Adrenal gland (tissue), 12 donors: ENCODE measurements around the gene PHKB. TPM values are rescaled to one million over a fixed set of nuclear protein-coding genes. Genes with fewer than 3 reads are reported as not detected.

ENCODE experiments used
- DNase-seq, 7 donors: peaks; one replicate each; pipeline ENCODE4 v3.0.0-alpha.2; 2019 to 2020
- H3K27ac ChIP-seq, 5 donors: fragments of 200-600 bp; sonication (generic) in 4 of 5; 1 replicate in 3 of 5; 2 replicates in 2 of 5; pipeline versions ENCODE4 v1.5.1 to v1.8.0; 2016 to 2020; ENCODE audit warnings: mild to moderate bottlenecking in 1 of 5
- H3K27me3 ChIP-seq: fragments of 200-600 bp; 2 replicates; pipeline ENCODE4 v1.8.0; 2021
- H3K36me3 ChIP-seq, 2 donors: fragments of 200-600 bp; replicated peaks in 1 of 2; 1 replicate in 1 of 2; 2 replicates in 1 of 2; pipeline versions ENCODE4 v1.5.1 to v1.8.0; 2018 to 2022
- H3K4me1 ChIP-seq, 2 donors: fragments of 200-600 bp; replicated peaks in 1 of 2; 1 replicate in 1 of 2; 2 replicates in 1 of 2; pipeline versions ENCODE4 v1.5.1 to v1.8.0; 2018 to 2021
- H3K4me3 ChIP-seq, 4 donors: fragments of 200-600 bp; sonication (generic) in 3 of 4; one replicate each; pipeline ENCODE4 v1.5.1; 2016 to 2018
- H3K9me3 ChIP-seq, 3 donors: fragments of 200-600 bp; sonication (generic) in 1 of 3; replicated peaks in 1 of 3; 1 replicate in 2 of 3; 2 replicates in 1 of 3; pipeline versions ENCODE4 v1.5.1 to v1.8.0; 2016 to 2021
- CTCF ChIP-seq, 6 experiments: fragments of 450-650 bp in 4 of 6; fragments of 200-600 bp in 2 of 6; sonication (generic) in 1 of 6; IDR thresholded peaks; 1 replicate in 5 of 6; 2 replicates in 1 of 6; pipeline versions ENCODE4 v1.5.1 to v1.8.0; 2016 to 2021; ENCODE audit warnings: antibody characterized with exemption in 6 of 6, mild to moderate bottlenecking in 2 of 6, moderate library complexity in 1 of 6
- POLR2A ChIP-seq, 2 donors: fragments of 450-650 bp; IDR thresholded peaks; one replicate each; pipeline ENCODE4 v1.6.1; 2017; ENCODE audit warnings: antibody characterized with exemption in 2 of 2, mild to moderate bottlenecking in 2 of 2, moderate library complexity in 1 of 2
- WGBS, 4 donors: extraction: QIAGEN DNeasy Blood & Tissue Kit in 2 of 4; methylation state at CpG; one replicate each; pipeline versions ENCODE4 v1.1.5 to v1.1.7; 2013 to 2017; 5-methylcytosine and 5-hydroxymethylcytosine counted together
- intact Hi-C, 2 donors: fragments of 100-400 bp; cut with DNase I; formaldehyde crosslinking; loops; one replicate each; pipeline versions ENCODE4 v1.14.1 to v1.15.0; 2022 to 2023
- polyA plus RNA-seq, 3 donors: library from polyadenylated mRNA; stranded (reverse); fragments of 200-250 nt in 2 of 3; fragments of 350-450 nt in 1 of 3; fragmentation: Illumina TruSeq in 1 of 3; extraction: RNeasy Lipid Tissue Mini Kit (QIAGEN cat#74804) in 1 of 3; gene quantifications; one replicate each; pipeline ENCODE4 v1.2.3, GENCODE V29; 2013 to 2014
- total RNA-seq, 9 donors: library from RNA; depleted of rRNA in 4 of 9; stranded (reverse); fragments of >200 nt in 4 of 9; fragments of 120-200 nt in 1 of 9; fragmentation: NEBNext Ultra II Directional in 1 of 9; extraction: Animal tissue kit (Norgen Biotek cat#: 25700) in 1 of 9; gene quantifications; one replicate each; pipeline versions ENCODE4 v1.1.0 to v1.2.4, GENCODE V29; 2013 to 2023
- donor health status: healthy with polysubstance abuse.
- donor health status: Bipolar disorder and iron deficiency.
- donor health status: DM: yes; HTN: yes; CAD: no.
- donor health status: DM: no; HTN: no; CAD: no.
- donor health status: DM: no; HTN: no; CAD: no.
- donor health status: DM: yes; HTN: yes; CAD: no.

The PHKB gene
- total and polyA plus RNA-seq, 12 donors: 27.6 to 167 (median 107) TPM

- H3K4me1 ChIP-seq: no peaks in the 10 kb centered on the region
- peaks cover 0 to 22% of the 10 kb centered on the region in 2 donors for H3K36me3 ChIP-seq
- 96 to 100% (median 99%) methylated on average over 1 of the region's 1 CpG for WGBS, 4 donors
These were observed 196.8 kb downstream of the PHKB start for GRCh38 chr16:47657977-47658376.

DNA sequence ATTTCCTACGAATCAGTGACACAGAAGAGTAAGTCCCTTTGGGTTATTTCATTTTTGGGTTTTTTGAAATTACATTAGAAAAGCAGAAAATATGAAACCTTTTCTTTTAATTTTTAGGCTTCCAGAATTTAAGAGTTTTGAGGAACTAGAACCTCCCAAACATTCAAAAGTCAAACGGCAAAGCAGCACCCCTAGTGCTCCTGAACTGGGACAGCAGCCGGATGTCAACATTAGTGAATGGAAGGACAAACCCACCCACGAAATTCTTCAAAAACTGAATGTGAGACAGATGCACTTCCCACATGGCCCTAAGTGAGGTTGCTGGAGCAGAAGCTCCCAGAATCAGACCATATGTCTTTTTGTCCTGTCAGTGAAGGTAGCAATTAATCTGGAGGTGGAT is 199.4 kb downstream of the PHKB start:
- intact Hi-C loops: no loop called here
- TF ChIP-seq POLR2A (IDR thresholded peaks at IDR 0.05) (no peak), CTCF (IDR thresholded peaks at IDR 0.05) (no peak)
- peaks cover 0 to 22% of the 10 kb centered on the region in 2 donors for H3K36me3 ChIP-seq

More at GRCh38 chr16:47657977-47658376, 196.8 kb downstream of the PHKB start:
- DNase-seq: no peak
- Histone ChIP-seq H3K27me3 (no peaks in the 10 kb centered on the region), H3K27ac (no peak overlapping the region), H3K4me3 (no peak overlapping the region), H3K9me3 (no peaks in the 10 kb centered on the region)
- intact Hi-C loops: no loop called here
- TF ChIP-seq POLR2A (IDR thresholded peaks at IDR 0.05) (no peak), CTCF (IDR thresholded peaks at IDR 0.05) (no peak)

GRCh38 chr16:47664653-47665325 is 203.7 kb downstream of the PHKB start:
- 79 to 88% (median 82%) methylated on average over 4 of the region's 4 CpGs for WGBS, 4 donors

More for the DNA sequence above, 199.4 kb downstream of the PHKB start:
- no peak for DNase-seq
- Histone ChIP-seq H3K4me1 (no peaks in the 10 kb centered on the region), H3K4me3 (no peak overlapping the region), H3K27ac (no peak overlapping the region), H3K27me3 (no peaks in the 10 kb centered on the region), H3K9me3 (no peaks in the 10 kb centered on the region)
- 91 to 96% (median 94%) methylated on average over 4 of the region's 4 CpGs for WGBS, 4 donors

DNA sequence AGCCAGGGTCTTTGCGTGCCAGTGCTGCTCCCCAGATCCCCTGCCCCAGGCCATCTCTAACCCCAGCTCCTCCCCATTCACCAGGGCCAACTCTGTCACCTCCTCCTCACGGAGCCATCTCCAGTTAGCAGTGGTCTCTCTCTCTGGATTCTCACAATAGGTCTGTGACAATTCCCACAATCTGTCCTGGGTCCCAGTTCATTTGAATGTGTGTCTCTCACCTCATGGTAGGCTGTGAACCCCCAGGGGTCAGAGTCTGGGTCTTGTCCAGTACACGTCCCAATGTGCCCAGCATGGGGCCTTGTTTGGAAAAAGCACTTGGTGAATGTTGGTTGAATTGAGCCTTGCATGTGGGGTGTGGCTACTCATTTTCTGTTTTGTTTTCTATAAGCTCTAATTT is 205.3 kb downstream of the PHKB start:
- intact Hi-C loops: no loop called here
- TF ChIP-seq CTCF (IDR thresholded peaks at IDR 0.05) (no peak), POLR2A (IDR thresholded peaks at IDR 0.05) (no peak)
- Histone ChIP-seq H3K27me3 (no peaks in the 10 kb centered on the region), H3K9me3 (no peaks in the 10 kb centered on the region), H3K27ac (no peak overlapping the region), H3K4me3 (no peak overlapping the region), H3K36me3 (peaks cover 0 to 10% of the 10 kb centered on the region in 2 donors), H3K4me1 (no peaks in the 10 kb centered on the region)
- 91 to 100% (median 97%) methylated on average over 3 of the region's 3 CpGs for WGBS, 4 donors
- no peak for DNase-seq

More at GRCh38 chr16:47664653-47665325, 203.7 kb downstream of the PHKB start:
- intact Hi-C loops: no loop called here
- DNase-seq: no peak
- no peak for TF ChIP-seq POLR2A (IDR thresholded peaks at IDR 0.05)
- H3K9me3 ChIP-seq: no peaks in the 10 kb centered on the region
- H3K4me3 ChIP-seq: no peak overlapping the region
- no peaks in the 10 kb centered on the region for H3K4me1 ChIP-seq
- H3K36me3 ChIP-seq: peaks cover 0 to 18% of the 10 kb centered on the region in 2 donors
- H3K27ac ChIP-seq: no peak overlapping the region
- no peaks in the 10 kb centered on the region for H3K27me3 ChIP-seq

DNA sequence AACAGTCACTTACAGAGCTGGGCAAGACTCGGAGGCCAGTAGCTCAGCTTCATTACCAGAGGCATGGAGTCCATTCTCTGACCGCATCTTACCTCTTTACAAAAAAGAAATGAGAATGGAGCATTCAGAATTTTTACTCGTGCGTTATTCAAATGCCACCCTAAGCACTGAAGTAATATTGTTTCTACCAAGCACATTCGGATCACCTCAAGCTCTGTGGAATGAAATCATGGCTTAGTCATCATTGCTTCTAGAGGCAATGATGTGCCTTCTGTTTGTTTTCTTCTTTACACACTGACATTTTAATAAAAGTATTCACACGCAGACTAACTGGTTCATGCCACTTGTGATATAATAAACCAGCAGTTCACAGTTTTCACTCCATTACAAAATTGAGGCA is 206.8 kb downstream of the PHKB start:
- intact Hi-C loops: no loop called here
- no peak for DNase-seq

More for the DNA sequence above, 206.8 kb downstream of the PHKB start:
- Histone ChIP-seq H3K4me1 (no peaks in the 10 kb centered on the region), H3K4me3 (no peak overlapping the region), H3K9me3 (no peaks in the 10 kb centered on the region), H3K27ac (no peak overlapping the region), H3K36me3 (no peaks in the 10 kb centered on the region), H3K27me3 (no peaks in the 10 kb centered on the region)
- 95 to 98% (median 97%) methylated on average over 6 of the region's 6 CpGs for WGBS, 4 donors
- no peak for TF ChIP-seq CTCF (IDR thresholded peaks at IDR 0.05)
- TF ChIP-seq POLR2A (IDR thresholded peaks at IDR 0.05): no peak
